Astrocyte (in vitro differentiated cells and primary cell): ENCODE data around the gene IFT80.

ENCODE experiments used
- EZH2 ChIP-seq: IDR thresholded peaks from 2 replicates; pipeline ENCODE4 v1.6.1; 2012; ENCODE audit warnings: mild to moderate bottlenecking, low read length, inconsistent platforms; ENCODE audit not compliant: insufficient read depth
- TF ChIP-seq, protein P1 (sequence below): IDR thresholded peaks from 2 replicates; pipeline ENCODE4 v1.5.1; 2011; ENCODE audit warnings: low read depth, mild to moderate bottlenecking, inconsistent platforms, low read length, moderate library complexity; ENCODE audit not compliant: insufficient read depth

DNA sequence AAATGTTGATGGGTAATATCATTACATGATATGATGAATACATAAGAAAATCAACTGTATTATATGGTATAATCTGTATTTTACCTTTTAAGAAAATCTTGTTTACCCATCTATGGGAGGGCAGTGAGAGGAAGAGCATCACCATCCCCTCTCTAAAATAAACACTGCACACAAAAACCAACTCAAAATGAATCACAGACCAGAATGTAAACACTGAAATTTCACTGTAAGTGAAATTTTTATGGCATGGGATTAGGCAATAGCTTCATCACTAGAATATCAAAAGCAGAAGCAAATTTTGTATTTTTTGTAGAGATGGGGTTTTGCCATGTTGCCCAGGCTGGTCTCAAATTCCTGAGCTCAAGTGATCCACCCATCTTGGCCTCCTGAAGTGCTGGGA lies 26.2 kb downstream of the IFT80 start:
- TF ChIP-seq, protein P1, sequence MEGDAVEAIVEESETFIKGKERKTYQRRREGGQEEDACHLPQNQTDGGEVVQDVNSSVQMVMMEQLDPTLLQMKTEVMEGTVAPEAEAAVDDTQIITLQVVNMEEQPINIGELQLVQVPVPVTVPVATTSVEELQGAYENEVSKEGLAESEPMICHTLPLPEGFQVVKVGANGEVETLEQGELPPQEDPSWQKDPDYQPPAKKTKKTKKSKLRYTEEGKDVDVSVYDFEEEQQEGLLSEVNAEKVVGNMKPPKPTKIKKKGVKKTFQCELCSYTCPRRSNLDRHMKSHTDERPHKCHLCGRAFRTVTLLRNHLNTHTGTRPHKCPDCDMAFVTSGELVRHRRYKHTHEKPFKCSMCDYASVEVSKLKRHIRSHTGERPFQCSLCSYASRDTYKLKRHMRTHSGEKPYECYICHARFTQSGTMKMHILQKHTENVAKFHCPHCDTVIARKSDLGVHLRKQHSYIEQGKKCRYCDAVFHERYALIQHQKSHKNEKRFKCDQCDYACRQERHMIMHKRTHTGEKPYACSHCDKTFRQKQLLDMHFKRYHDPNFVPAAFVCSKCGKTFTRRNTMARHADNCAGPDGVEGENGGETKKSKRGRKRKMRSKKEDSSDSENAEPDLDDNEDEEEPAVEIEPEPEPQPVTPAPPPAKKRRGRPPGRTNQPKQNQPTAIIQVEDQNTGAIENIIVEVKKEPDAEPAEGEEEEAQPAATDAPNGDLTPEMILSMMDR: no peak
- TF ChIP-seq EZH2: no peak
